ENCODE data around the gene PDE11A.

PDE11A gene

DNA sequence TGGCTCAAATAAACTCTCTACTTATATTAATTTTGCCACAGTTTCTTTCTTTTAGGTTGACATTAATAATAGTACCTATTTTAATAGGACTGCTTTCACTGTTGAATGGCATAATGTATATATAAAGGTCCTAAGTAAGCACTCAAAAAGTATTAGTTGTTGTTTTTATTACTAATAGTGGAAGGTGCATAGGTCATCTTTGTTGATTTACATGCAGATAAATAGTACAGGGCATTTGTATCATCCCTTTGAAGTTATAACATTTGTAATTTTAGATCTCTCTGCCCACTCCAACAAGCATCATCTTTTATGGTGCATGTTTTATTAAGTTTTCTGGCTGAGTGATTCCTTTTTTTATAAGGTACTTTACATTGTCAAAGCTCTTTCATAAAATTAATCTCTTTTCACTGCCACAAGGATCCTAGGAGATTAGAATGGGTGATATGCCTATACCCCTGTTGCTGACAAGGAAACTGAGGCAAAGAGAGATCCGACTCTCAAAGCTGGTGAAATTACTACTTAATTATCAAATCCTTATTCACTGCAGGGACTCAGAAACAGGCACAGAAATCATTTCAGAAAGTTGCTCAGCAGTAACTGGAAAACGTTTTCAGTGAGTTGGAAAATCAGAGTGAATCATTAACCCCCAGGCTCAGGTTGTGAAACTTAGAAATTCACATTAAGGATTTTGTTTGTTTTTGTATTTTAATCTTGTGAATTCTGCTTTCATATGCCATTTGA, 380.4 kb downstream of the PDE11A start:
- DNase-seq (ENCODE audit: low spot score) = no peak

DNA sequence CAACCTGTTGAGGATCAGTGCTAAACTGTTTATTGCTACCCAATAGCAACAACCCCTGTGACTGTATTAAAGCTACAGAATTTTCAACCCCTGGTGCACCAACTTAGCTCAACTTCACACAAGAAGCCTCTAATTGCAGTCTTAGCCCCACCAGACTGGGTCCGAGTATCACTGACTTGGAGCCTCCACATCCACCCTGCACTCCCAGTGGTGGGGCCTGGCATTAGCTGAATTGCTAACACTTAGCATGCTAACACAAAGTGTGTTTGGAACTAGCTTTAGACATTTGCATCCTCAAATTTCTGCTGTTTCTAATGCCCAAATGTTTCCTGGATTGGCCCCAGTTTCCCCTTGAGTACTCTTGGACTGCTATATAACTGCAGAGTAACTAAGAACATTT, 381.4 kb downstream of the PDE11A start:
- DNase-seq (ENCODE audit: low spot score) = no peak

DNA sequence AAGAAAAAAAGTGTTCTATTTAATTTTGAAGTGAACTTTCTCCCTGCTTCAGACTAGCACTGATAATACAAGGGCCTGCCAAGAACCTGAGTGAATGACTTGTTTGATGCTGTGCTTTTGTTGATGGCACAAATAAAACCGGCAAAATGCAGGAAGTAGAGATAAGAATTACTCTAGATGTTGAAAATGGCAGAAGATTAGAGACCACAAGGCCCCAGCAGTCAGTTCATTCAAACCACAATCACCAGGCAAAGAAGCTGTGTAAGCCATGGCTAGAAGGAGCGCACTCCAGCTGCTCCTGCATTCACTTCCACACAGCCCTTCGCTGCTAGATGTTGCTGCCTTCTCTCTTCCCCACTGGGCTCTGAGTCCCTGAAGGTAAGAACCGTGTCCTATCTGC, 383.0 kb downstream of the PDE11A start:
- DNase-seq (ENCODE audit: low spot score) = no peak

DNA sequence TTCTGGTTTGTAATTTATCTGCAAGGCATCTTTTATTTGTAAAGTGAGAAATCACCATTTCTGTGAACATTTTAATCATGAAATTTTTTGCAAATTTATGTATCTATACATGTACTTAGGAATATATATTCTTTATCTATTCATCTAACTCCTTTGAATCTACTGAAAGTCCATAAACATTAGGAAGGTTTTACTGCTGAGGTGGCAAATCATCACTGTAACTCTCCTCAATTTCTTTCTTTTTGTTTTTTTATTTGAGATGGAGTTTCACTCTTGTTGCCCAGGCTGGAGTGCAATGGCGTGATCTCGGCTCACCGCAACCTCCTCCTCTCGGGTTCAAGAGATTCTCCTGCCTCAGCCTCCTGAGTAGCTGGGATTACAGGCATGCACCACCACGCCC, 383.7 kb downstream of the PDE11A start:
- DNase-seq (ENCODE audit: low spot score) = no peak

GRCh38 chr2:177683661-177684069, 388.9 kb downstream of the PDE11A start:
- DNase-seq (ENCODE audit: low spot score) = no peak

GRCh38 chr2:177682836-177683660, 389.5 kb downstream of the PDE11A start:
- DNase-seq (ENCODE audit: low spot score) = no peak

DNA sequence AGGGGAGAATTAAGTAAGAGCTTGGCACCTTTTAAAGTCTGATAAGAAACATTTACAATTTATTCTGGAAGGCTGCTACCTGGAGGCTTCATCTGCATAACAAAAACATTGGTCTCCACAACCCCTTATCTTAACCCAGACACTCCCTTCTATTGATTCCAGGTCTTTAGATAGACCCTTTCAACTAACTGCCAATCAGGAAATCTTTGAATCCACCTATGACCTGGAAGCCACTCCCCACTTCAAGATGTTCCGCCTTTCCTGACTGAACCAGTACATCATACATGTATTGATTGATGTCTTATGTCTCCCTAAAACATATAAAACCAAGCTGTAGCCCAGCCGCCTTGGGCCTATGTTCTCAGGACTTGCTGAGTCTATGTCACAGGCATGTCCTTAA, 390.6 kb downstream of the PDE11A start:
- DNase-seq (ENCODE audit: low spot score) = no peak

DNA sequence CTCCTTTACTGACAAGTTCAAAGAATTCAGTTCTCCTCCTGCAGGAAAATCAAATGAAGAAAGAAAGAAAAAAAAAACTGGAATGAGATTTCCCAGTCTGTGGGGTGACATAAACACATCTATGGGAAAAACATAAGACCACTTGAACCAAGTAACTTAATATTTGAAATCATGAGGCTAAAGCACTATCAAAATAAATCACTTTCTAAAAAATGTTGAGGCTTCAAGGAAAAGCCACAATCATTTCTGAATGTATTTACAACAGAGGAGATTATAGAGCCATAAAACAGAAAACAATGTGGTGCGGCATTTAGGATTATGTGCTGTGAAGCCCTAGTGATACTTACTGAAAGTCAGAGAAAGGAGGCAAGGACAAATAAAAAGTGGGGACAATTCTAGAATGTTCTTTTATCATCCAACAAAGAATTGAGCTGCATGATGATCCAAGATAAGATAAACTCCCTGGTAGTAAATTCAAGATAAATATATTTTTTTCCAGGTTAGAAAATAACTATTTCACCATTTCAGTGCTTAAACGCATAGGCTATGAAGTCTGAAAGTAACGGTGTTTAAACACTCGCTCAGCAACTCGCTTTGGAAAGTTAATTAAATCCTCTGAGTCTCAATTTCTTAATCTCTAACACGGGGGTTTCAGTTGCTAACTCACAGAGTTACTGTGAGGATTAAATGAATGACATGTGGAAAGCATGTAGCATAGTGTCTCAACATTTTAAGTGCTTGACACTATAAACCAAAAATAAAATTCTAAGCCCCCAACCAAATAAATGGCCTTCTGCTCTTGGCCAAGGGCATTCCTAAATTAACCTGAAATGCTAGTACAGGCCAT, 391.5 kb downstream of the PDE11A start:
- DNase-seq (ENCODE audit: low spot score) = no peak

DNA sequence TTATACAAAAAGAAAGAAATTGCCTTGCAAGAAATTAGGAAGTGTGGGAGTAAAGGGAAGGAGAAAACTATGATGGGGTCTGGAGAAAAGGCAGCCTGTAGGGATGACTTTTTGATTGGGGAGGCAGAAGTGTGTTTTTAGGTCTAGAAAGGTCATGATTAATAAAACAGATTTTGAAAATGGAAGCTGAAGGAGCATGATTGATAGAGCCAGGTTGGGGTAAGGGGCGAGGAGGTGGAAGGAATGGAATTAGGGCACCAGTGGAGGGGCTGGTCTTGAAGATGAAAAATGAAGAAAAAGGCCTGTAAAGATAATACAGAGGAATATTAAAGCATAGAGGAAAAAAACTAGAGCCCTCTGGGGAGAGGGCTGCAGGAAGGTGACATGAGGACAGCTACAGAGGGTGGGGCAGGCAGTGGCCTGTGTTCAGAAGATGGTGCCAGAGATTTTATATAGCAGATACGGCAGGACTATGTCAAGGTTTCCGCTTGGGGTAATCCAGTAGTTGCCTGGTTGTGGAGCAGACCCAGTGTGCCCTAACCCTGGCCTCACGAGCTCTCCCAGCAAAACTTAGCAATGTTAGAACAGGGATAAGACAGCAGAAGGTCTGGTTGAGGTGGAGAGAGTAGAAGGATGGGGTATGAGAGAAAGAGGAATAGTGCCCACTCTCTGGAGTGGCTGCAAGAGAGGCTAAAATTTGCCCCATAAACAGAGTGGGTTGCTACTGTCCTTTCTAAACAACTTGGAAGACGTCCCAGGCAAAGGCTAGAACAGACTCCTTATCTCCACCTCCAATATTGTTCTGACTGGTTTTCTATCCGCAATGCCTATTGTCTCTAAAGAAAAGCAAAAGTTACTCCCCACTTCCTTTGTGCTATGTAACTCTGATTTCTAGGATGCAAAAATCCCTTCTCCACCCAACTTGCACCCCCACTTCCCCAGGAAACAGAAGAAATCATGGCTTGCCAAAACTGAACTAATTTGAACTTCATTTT, 392.7 kb downstream of the PDE11A start:
- DNase-seq (ENCODE audit: low spot score) = no peak

DNA sequence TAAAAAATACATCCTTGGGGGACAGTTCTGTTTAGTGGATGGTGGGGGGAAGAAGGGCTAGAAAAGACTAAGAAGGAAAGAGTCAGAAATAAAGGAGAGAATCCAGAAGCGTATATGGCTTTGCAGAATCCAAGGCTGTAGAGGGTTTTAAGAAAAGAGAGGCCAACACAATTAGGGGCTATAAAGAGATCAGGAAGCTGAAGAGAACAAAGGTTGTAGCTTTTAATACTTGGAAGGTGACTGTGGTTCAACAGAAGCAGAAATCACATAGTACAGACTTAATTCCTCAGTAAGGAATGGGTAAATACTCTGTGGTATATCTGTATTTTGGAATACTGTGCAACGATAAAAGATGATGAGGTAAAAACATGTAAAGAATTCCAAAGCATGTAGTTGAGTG, 393.6 kb downstream of the PDE11A start:
- no peak for DNase-seq (ENCODE audit: low spot score)

GRCh38 chr2:177676636-177677035, 395.9 kb downstream of the PDE11A start:
- DNase-seq (ENCODE audit: low spot score) = no peak

DNA sequence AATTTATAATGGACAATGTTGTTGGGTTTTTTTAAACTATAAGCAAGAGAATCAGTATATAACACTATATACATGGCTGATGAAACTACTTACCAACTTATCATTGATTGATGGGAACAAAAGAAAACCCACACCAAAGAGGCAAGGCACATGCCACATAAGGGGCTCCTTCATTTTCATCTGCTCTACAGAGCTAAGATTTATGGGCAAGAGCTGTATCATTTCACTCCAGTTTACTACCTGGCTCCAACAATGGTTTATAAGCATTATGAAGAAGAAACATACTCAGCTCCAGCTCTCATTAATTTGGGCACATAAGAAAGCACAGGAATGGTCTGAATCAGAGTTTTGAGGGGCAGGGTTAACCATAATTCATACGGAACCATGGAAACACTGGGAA, 396.8 kb downstream of the PDE11A start:
- no peak for DNase-seq (ENCODE audit: low spot score)

GRCh38 chr2:177675350-177675821, 397.2 kb downstream of the PDE11A start:
- DNase-seq (ENCODE audit: low spot score) = no peak

GRCh38 chr2:177673602-177674595, 398.7 kb downstream of the PDE11A start:
- DNase-seq (ENCODE audit: low spot score) = no peak

DNA sequence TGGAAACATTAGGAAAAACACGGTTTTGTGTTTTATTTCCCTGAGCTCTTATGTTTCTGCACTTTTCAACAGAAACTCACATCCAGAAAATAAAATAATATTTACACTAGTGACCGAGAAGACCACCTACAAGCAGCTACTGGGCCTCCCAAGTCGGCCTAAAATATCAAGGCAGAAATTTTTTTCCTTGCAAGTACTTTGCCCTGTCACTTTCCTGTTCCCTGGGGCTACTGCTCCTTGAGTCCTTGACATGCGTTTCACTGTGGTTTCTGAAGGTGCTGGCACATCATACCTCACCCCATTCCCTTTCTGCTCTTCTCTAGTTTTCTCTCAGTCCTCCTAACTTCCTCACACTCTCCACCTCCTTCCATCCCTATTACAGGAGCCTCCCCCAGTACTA, 400.9 kb downstream of the PDE11A start:
- no peak for DNase-seq (ENCODE audit: low spot score)

- no peak for DNase-seq (ENCODE audit: low spot score)
Observed at GRCh38 chr2:177670791-177671535, 401.6 kb downstream of the PDE11A start.

- DNase-seq (ENCODE audit: low spot score) = no peak
Observed at GRCh38 chr2:177669625-177670330, 402.8 kb downstream of the PDE11A start.

GRCh38 chr2:177669201-177669600, 403.4 kb downstream of the PDE11A start:
- no peak for DNase-seq (ENCODE audit: low spot score)

DNA sequence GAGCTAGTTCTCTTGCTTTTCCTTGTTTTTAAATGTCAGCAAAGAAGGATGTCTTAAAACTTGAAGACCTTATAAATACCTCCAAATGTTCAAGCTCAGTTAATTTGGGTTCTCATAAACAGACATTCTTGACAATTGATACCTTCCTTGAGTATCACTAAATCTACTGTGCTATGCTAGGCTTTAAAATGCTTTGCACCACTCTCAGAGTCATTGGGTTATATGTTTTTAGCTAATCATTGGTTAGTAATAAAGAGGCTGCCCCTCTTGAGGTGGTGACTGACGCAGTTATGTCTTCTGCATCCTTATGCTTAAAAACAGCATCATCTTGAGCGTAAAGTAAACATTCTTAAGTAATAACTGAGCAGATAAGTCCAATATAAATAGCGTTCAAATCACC, 404.0 kb downstream of the PDE11A start:
- no peak for DNase-seq (ENCODE audit: low spot score)

All from hepatic stellate cell (primary cell).